HEK293 (cell line): ENCODE results near the gene GALT.

ENCODE experiments used
- MEIS1 ChIP-seq: sonication (generic); formaldehyde crosslinking; IDR thresholded peaks from 2 replicates; pipeline ENCODE4 v1.8.1; 2022; ENCODE audit warnings: missing genetic modification reagents, mild to moderate bottlenecking, borderline replicate concordance
- SP2 ChIP-seq: fragments of 450-650 bp; formaldehyde crosslinking; IDR thresholded peaks from 2 replicates; pipeline ENCODE4 v1.5.1; 2016; ENCODE audit warnings: missing biosample characterization, missing genetic modification characterization
- ZNF324 ChIP-seq: fragments of 450-650 bp; formaldehyde crosslinking; IDR thresholded peaks from 2 replicates; pipeline ENCODE4 v1.5.1; 2016; ENCODE audit warnings: missing biosample characterization, missing genetic modification characterization

DNA sequence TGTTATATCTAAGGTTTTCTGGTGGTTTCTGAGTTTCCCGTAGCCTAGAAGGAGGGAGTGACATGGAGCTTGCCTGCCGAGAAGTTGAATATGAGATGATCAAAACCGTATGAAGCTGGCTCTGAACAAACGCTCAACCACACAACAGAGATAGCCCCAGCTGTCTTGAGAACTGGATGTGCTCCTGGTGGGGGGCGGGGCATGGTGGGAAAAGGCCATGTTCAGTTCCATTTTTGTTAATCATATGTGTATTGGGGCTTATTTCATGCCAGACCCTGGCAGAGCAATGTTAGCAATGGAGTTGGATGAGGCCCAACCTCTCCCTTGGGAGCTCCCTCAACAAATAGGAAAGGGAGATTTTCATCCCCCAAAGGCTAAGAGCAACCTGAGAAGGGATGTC lies 39.8 kb downstream of the GALT start:
- TF ChIP-seq MEIS1 (CRISPR knock-in tag) (no peak), SP2 (no peak), ZNF324 (tag by site-specific recombination) (no peak)
